NCI-H2081 (cell line): ENCODE data around the gene PCGF6.
"Not testable (repeated sequence)": the region's sequence is repeated elsewhere in the genome, so short reads cannot be mapped to it uniquely, and the experiment has no call there.

Source experiments
- DNase-seq, 2 experiments: peaks; one replicate each; lab custom pipeline; 2025; lab: John Stamatoyannopoulos, UW

Gene PCGF6, protein sequence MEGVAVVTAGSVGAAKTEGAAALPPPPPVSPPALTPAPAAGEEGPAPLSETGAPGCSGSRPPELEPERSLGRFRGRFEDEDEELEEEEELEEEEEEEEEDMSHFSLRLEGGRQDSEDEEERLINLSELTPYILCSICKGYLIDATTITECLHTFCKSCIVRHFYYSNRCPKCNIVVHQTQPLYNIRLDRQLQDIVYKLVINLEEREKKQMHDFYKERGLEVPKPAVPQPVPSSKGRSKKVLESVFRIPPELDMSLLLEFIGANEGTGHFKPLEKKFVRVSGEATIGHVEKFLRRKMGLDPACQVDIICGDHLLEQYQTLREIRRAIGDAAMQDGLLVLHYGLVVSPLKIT

DNA sequence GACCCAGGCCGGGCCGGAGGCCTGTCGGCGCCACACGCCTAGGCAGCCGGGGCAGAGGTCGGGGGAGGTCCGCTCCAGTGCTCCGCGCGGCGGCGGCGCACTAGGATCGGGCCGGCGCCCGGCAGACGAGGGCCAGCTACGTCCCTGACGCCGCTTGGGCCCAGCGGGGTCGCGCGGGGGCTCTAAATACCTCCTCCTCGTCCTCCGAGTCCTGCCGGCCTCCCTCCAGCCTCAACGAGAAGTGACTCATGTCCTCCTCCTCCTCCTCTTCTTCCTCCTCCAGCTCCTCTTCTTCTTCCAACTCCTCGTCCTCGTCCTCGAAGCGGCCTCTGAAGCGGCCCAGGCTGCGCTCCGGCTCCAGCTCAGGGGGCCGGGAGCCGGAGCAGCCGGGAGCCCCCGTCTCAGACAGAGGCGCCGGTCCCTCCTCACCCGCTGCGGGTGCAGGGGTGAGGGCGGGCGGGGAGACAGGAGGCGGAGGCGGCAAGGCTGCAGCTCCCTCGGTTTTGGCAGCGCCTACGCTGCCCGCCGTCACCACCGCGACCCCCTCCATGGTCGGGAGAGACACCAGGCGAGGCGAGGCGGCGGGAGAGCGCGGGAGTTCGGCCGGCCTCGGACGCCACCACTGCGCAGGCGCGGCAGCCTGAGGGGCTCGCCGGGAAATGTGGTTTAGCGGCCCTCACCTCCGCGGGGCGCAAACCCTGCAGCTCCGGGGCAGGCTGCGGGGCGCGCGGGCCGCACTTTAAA lies at the start of gene PCGF6:
Gene PCGF6 (minus strand): TSS at position 624 of the 744 bp plus-strand sequence. CDS start 74 bp downstream, at position 550.
- DNase-seq: peak; percentile 72 to 77

DNA sequence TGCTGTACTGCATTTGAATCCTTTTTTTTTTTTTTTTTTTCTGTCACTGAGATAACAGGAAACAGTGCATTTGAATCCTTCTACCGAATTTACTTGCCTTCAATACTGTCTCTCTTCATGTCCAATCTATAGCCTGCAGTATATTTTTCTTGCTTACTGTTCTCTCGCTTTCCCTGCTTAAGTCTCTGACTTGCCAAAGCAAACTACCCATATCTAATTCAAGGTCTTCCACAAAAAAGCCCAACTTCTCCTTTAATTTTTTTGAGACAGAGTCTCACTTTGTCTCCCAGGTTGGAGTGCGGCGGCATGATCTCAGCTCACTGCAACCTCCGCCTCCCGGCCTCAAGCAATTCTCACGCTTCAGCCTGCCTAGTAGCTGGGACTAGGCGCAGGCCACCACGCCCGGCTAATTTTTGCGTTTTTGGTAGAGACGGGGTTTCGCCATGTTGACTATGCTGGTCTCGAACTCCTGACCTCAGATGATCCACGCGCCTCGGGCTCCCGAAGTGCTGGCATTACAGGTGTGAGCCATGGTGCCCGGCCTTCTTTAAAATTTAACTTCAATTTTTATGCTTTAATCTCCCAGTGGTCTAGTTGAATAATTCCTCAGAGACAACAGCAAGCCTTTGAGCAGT lies 46.4 kb upstream of the PCGF6 start:
- no peak for DNase-seq

DNA sequence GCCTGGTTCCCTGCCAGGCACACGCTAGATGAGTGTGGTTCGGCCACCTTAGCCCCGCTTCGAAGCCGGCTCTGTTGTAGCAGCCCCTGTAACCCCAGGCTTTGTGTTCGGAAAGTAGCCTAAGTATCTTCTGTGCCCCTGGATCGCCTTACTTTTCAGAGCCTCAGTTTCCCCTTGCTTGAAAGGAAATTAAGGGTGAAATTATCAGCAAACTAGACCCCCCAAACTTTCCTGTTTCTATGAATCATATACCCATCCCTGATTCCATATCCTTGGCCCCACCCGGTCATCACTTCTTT lies 45.8 kb upstream of the PCGF6 start:
- DNase-seq: no peak

DNA sequence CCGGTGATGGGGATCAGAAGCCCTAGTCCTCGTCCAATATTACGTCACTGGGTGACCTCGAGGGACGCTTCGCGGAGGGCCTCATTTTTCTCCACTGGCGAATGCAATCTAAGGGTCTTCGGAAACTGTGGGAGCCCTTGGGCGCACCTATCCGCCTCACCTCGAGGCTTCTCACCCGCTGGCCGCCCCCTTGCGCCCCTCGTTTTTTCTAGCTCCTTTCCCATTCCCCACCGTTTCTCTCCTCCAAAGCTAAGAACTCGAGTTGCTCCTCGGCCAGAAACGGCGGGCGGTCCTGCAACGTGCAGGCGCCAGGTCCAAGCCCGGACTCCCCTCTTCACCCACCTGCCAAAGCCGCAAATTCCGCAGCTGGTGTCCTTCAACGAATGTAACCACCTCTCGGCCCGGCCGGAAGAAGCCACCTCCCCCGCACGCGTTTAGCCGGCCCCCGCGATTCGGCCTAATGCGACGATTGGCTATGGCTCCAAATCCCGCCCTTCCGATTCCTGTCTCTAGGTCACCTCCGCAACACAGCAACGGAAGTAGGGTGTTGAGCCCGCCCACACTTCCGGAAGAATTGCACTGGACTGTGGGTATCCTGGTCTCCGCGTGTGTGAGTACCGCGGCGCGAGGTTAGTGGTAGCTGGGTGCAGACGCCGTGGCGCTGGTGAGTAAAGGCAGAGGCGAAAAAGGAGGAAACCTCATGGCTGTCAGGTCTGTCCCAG lies 45.3 kb upstream of the PCGF6 start, which contains the start of the genes ATP5MK and PDCD11:
Gene ATP5MK (minus strand): TSS at position 409 of the 722 bp plus-strand sequence. CDS start 4,018 bp downstream, outside the sequence.
Gene PDCD11 (plus strand): TSS at position 560 of the 722 bp plus-strand sequence. CDS start 1,801 bp downstream, outside the sequence.
- DNase-seq: peak; percentile 90 to 97

DNA sequence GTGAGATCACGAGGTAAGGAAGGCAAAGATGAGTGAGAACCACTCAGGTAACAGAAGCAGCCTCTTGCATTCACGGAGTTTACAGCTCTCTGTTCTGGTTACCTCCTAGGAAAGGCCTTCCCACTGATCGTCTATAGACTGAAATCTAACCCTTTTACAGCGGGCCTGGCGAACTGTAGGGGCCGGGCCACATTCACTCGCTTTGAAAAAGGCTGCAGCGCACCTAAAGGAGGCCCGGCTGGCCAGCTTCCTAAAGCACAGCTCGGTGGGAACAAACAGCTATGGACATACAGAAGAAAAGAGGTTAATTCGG lies 44.8 kb upstream of the PCGF6 start:
- no peak for DNase-seq

DNA sequence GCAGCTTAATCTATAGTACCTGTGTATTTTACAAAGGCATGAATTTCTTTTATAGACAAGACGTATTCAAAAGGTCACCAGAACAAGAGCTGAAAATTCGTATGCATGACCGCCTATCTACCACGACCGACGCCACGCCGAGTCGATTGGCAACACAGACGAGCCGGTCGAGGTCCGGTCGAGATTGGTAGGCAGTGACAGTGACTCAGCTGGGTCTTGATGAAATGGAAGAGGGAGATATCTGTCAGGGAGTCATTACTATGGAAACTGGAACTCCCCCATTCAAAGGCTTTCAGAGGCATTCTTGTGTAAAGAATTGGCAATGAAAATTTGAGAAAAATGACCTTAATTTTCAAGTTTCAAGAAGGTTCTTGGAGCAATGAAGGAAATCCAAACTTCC lies 43.2 kb upstream of the PCGF6 start:
- no peak for DNase-seq

DNA sequence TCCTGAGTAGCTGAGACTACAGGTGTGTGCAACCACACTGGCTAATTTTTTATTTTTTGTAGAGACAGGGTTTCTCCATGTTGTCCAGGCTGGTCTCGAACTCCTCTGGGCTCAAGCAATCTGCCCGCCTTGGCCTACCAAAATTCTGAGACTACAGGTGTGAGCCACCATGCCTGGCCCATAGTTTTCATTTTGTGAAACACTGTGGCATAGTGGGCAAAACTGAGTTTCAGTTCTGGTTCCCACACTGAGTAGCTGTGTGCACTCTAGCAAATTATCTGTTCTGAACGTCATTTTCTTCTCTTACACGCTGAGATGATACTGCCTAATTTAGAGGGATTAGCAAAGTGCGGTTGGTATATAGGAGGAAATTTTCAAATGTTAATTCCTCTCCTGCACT lies 31.8 kb upstream of the PCGF6 start:
- DNase-seq: no peak

DNA sequence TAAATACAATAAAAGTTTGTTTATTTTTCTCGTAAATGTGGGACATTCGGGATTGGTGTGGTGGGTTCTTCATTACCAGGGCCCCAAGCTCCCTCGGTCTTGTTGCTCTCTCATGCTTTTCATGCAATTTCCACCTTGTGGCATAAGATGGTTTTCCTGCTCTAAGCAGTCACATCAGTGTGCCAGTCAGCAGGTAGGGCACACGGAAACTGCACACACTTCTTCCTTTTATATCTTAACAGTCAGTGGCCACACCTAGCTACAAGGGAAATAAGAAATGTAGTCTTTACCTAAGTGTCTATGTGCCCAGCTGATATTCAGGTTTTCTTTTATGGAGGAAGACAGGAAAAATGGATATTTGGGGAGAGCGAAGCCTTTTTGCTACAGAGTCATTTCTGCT lies 23.3 kb upstream of the PCGF6 start:
- no peak for DNase-seq

DNA sequence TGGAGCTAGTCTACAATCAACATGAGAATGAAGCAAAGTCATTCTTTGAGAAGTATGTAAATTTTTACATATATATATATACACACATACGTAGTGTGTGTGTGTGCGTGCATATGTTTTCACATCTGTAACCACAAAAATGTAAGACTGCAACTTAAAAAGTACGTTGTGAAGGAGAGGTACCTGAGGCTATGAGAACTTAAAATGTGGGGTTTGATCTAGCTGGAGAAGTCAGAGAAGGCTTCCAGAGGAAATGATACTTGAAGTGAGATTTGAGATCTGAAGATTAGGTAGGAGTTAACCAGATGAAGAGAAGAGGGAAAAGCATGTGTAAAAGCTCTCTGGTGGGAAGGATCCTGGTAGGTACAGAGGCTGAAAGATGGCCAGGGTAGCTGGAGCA lies 22.6 kb upstream of the PCGF6 start:
- no peak for DNase-seq

DNA sequence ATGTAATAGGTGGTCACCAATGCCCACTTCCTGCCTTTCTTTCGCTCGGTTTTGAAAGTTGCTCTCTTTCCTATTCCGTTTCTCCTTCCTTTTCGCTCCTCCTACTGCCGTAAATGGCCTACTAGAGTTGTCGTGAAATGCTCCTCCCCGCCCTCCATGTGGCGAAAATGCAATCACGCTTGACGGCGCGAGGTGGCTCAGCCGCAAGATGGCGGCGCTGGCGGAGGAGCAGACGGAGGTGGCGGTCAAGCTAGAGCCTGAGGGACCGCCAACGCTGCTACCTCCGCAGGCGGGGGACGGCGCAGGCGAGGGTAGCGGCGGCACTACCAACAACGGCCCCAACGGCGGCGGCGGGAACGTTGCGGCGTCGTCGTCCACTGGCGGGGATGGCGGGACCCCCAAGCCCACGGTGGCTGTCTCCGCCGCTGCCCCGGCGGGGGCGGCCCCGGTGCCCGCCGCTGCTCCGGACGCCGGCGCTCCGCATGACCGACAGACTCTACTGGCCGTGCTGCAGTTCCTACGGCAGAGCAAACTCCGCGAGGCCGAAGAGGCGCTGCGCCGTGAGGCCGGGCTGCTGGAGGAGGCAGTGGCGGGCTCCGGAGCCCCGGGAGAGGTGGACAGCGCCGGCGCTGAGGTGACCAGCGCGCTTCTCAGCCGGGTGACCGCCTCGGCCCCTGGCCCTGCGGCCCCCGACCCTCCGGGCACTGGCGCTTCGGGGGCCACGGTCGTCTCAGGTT lies 17.0 kb upstream of the PCGF6 start, which contains the start of gene TAF5:
Gene TAF5 (plus strand): TSS at position 195 of the 737 bp plus-strand sequence. CDS start 14 bp downstream, at position 209.
- peak; percentile 87 to 92 for DNase-seq

DNA sequence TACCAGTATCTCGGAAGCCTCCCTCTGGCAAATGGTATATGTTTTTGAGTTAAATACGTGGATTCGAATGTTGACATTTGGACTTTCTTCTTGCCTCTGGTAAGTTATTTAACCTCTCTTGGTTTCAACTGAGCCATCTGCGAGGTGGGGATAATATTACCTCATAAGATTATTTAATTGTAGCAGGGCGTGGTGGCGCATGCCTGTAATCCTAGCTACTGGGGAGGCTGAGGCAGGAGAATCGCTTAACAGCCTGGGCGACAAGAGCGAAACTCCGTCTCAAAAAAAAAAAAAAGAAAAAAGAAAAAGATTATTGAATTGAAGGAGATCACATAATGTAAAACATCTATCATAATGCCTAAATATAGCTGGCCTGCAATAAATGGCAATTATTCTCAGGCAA lies 16.4 kb upstream of the PCGF6 start:
- DNase-seq: no peak

DNA sequence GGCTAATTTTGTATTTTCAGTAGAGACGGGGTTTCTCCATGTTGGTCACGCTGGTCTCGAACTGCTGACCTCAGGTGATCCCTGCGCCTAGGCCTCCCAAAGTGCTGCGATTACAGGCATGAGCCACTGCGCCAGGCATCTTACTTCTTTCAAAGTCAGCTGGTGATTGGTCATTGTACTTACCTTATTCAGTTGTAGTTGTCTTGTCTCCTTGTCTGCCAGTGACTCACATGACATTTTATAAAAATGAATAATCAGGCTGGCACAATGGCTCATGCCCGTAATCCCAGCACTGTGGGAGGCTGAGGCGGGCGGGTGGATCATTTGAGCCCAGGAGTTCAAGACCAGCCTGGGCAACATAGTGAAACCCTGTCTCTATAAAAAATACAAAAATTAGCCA lies 9.9 kb upstream of the PCGF6 start:
- not testable (repeated sequence) for DNase-seq

DNA sequence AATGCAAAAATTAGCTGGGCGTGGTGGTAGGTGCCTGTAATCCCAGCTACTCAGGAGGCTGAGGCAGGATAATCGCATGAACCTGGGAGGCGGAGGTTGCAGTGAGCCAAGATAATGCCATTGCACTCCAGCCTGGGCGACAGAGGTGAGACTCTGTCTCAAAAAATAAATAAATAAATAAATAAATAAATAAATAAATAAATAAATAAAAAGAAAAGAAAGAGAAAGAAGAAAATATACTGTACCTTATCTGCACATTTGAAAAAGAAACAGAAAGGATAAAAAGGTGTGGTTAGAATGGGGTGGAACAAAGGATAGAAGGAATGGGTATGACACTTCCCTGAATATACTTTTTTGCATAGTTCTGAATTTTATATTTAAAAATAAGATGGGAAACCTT lies 8.6 kb upstream of the PCGF6 start:
- DNase-seq: not testable (repeated sequence)

DNA sequence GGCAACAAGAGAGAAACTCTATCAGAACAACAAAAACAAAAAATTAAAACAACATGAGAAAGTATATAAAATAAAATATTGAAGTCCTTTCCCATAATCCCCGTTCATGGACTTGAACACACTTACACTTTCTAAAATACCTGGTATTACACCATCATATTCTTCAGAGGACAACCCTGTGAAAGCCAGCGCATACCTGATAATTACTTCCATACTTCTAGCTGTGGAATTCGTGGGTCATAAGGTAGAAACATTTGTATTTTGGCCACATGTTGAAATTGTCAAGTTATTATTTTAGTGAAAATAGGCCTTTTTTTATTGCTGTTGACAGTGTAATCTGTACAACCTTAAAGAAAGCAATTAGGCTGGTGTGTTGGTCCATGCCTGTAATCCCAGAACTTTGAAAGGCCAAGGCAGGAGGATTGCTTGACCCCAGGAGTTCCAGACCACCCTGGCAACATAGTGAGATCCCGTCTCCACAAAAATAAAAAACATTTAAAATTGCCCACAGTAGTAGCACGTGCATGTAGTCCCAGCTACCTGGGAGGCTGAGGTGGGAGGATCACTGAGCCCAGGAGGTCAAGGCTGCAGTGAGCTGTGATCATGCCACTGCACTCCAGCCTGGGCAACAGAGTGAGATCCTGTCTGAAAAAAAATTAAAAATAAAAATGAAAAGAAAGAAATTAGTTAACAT lies 5.1 kb upstream of the PCGF6 start:
- no peak for DNase-seq

DNA sequence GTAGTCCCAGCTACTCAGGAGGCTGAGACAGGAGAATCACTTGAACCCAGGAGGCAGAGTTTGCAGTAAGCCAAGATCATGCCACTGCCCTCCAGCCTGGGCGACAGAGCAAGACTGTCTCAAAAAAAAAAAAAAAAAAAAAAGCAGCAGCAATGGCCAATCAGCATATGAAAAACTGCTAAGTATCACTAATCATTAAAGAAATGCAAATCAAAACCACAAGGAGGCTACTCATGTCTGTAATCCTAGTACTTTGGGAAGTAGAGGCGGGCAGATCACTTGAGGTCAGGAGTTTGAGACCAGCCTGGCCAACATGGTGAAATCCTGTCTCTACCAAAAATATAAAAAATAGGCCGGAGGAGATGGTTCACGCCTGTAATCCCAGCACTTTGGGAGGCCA lies 3.6 kb upstream of the PCGF6 start:
- DNase-seq: not testable (repeated sequence)

DNA sequence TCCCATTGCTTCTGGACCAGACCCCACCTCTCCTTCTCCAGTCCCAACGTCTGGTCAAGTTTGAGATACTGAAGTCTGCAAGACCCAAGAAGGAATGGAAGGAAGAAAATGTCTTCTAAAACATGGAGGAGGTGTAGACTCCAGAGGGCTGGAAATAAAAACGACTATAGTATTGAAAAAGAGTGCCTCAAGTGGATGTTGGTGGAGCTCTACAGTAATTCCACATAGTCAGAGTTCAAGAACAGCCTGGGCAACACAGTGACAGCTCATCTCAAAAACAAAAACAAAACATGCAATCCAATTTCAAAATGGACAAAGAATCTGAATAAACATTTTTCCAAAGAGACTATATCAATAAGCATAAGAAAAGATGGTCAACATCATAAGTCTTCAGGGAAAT lies 2.3 kb upstream of the PCGF6 start:
- DNase-seq: no peak

DNA sequence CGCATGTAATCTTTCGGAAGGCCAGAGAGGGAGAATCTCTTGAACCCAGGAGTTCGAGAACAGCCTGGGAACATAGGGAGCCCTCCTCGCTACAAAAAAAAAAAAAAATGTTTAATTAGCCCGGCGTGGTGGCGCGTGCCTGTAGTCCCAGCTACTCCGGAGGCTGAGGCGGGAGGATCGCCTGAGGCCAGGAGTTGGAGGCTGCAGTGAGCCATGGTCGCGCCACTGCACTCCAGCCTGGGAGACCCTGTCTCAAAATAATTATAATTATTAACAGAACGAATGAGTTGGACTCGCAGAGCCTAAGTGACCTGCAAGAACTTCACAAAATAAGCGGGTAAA lies 794 bp downstream of the PCGF6 start:
- DNase-seq: no peak

DNA sequence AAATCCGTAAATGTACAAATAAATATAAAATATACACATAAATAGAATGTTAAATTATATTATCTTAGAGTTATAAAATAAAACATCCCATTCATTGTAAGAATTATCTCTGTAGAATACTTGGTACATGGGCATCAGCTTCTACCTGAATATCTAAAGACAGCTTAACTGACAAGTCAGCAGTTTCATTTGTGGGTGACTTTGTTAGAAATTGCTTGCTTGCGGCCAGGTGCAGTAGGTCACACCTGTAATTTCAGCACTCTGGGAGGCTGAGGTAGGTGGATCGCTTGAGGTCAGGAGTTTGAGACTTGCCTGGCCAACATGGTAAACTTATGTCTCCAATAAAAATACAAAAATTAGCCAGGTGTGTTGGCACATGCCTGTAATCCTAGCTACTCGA lies 14.6 kb downstream of the PCGF6 start:
- DNase-seq: no peak

DNA sequence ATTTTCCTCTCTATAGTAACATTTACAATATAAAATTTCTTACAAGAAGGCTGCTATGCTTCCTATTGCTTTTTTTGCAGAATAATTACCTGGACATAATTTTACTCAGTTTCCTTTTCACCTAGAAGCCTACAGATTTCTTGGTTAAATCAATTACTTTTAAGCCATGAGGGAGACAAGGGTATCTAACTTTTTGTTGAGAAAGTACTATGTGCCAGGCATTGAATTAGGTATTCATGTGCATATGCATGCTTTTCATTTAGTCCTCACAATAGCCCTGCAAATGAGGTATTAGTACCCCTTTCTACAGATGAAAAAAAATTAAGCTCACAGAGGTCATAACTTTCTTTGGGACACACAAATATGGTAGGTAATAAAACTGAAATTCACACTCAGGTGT lies 16.4 kb downstream of the PCGF6 start:
- no peak for DNase-seq

DNA sequence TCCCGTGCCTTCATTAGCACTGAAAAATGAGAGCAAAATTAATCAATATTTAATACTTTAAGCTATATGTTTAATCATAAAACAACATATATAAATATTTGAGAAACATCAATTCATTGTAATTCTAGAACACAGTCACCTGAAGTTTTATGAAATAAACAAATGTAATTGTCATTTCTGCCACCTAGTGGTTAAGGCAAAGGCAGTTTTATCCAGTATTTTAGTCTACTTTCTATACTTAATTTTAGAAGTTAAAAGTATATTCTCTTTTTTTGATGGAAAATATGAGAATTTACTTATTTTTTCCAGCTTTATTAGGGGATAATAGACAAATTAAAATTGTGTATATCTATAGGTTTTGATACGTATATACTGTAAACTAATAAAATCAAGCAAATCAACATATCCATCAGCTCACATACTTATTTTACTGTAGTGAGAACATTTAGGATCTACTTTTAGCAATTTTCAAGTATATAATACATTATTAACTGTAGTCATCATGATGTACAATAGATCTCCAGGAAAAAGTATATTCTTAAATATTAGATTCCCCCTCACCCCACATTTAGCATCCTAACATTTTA lies 16.9 kb downstream of the PCGF6 start:
- DNase-seq: no peak

DNA sequence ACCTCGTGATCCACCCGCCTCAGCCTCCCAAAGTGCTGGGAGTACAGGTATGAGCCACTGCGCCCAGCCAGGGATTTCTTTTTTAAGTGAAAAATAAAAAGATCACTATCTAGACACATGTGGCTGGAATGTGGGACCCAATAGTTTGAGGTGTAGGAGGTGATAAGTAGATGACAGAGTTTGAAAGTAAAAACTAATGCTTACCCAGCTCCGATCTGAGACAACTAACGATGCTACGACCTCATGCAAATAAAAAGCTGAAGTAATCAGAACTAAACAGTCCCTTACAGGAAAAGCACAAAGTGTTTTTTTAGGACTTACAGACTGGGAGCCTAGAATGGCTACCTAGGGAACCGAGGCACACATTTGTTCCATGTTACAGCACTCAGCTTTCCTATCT lies 23.0 kb downstream of the PCGF6 start:
- no peak for DNase-seq
